ENCODE measurements around the gene TNFRSF19. TPM values are rescaled to one million over a fixed set of nuclear protein-coding genes. Genes with fewer than 3 reads are reported as not detected.

The TNFRSF19 gene
- total and polyA plus RNA-seq, 2 of the 13 experiments (the other 11 are each of a cell fraction or from before 2014, with no cell fraction given): 75.3 to 77.7 TPM

GRCh38 chr13:23629566-23630272 is 59.5 kb downstream of the TNFRSF19 start (continued):
- TF ChIP-seq ZNF646 (CRISPR knock-in tag; IDR thresholded peaks at IDR 0.05) (no peak), GATAD2A (CRISPR knock-in tag; IDR thresholded peaks at IDR 0.05) (peak; percentile 94), ZZZ3 (CRISPR knock-in tag; IDR thresholded peaks at IDR 0.05; ENCODE audit: borderline replicate concordance) (no peak), ZSCAN20 (CRISPR knock-in tag; IDR thresholded peaks at IDR 0.05; ENCODE audit: borderline replicate concordance) (no peak), HNF4A (CRISPR knock-in tag; IDR thresholded peaks at IDR 0.05) (peak; percentile 93), ZNF513 (CRISPR knock-in tag; conservative IDR thresholded peaks at IDR 0.05) (no peak), ZBTB40 (IDR thresholded peaks at IDR 0.05) (no peak), ZBTB40 (CRISPR knock-in tag; IDR thresholded peaks at IDR 0.05) (no peak), FOXP4 (CRISPR knock-in tag; IDR thresholded peaks at IDR 0.05) (peak; percentile 87)
